ENCODE results near the gene SLC12A4.
"Not testable (repeated sequence)": the region's sequence is repeated elsewhere in the genome, so short reads cannot be mapped to it uniquely, and the experiment has no call there.

The SLC12A4 gene

DNA sequence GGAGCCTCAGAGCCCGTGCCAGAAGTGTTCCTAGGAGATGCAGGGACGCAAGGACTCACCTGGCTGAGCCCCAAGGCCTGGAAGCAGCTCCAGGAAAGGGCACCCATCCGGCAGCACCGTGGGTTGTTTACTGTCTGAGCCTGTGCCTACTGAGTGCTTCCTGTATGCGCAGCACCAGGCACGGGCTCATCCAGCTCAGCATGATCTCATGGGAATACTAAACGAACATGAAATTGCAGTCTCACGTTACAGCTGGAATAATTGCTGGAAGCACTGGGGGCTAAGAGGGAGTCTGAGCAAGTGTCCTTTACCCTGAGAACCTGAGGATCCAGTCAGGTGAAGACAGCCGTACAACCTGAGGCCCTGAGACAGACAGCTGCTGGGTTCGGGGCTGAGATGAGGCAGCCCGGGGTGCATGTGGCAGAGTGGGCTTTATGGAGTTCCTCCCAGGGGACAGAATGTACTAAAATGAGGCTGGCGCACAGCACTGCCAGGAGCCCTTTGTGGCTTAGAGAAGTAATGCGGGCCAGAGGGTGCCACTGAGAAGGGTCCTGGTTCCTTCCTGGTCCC lies 42.2 kb downstream of the SLC12A4 start:
- DNase-seq (ENCODE audit: low spot score): no peak

DNA sequence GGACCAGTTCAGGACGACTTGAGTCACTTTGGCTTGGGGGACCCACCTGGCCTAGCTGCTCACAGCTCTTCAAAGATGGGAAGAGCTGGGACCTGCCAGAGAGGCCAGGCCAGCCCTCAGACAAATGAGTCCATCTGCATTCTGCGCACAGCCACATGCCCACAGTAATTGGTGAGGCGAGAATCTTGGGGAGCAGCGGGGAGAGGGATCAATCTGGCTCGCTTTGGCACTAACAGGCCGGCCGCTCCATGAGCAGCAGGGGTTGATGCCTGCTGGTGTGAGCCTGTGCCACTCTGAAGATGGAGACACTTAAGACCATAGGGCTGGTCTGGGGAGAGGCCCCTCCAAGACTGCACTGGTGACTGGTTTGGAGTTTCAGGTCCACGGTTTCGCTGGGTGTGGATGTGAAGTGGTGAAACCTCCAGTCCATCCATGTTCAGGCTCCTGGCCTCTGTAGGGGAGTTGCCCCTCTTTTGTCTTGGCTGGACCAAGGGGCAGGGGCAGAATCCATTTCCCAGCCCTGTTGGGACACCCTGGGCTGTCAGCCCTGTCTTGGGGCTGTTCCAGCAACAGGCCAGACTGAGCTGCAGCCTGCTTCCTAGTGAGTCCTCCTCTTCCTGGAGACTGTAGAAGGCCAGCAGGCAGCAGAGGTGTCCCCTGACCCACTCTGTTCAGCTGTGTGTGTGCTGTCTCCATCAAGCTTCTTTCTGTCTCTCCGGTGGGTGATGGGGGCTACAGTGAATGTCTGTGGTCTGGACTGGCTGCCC lies 44.1 kb downstream of the SLC12A4 start:
- no peak for DNase-seq (ENCODE audit: low spot score)

DNA sequence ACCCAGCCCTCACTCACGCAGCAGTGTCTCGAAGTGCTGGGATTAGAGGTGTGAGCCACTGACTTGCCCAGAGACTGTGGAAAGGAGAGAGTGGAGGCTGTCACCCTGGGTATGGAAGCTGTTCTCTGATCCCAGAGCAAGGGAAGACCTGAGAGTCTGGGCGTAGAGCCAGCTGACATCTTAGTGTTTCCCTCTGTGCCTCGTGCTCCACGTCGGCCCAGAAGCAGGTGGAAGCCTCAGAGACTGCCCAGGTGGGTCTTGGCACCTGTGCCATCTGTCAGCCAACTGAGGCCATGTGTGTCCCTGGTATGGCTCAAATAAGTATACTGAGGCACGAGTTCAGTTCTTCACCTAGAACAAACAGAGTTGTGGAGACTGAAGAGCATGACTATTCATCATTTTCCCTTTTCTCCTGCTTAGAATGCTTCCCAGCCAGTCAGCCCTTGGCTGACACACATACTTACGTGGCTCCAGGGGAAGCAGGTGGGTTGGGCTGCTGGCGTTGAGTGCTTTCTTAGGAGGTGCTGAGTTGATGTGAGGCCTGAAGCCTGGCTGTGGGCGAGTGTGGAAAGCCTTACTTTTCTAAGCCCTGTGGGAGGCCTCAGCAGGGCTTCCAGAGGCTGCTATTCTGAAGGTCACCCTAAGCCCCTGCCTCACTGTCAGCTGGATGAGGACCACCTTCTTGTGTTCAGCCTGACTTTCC lies 44.9 kb downstream of the SLC12A4 start:
- DNase-seq (ENCODE audit: low spot score): no peak

DNA sequence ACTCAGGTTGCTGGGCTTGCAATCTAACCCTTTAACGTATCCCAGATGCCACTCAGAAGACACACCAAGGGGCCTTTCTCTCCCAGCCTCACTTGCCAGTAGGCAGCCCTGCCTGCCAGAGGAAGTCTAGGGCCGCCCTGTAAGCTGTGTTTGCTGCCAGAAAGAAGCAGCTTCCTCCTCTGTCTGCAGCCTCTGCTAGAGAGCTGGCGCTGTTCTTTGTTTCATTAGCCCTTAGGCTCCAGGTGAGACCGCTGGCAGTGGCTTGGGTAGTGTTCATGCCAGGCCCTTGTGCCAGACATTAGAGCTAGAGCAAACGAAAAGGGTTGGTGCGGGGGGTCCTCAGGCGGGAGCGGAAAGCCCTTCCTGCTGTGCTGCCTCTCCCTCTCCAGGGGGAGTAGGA lies 45.7 kb downstream of the SLC12A4 start:
- no peak for DNase-seq (ENCODE audit: low spot score)

DNA sequence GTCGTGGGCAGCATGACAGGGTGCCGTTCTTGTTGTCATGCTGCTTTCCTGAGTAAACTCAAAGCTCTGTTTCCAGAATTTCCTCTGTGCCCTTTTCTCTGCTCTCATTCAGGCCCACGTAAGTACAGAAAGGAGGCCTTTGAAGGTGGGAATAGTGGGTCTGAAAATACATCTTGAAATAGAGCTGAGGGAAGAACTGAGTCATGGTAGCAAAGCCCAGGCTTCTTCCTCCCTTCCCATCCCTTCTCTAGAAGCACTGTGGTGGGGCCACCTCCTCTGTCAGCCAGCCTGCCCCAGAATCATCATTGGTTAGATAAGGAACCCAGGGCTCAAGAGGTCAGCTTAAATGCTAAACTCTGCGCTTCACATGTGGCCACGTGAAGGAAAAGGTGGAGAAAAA lies 46.2 kb downstream of the SLC12A4 start:
- DNase-seq (ENCODE audit: low spot score): no peak

DNA sequence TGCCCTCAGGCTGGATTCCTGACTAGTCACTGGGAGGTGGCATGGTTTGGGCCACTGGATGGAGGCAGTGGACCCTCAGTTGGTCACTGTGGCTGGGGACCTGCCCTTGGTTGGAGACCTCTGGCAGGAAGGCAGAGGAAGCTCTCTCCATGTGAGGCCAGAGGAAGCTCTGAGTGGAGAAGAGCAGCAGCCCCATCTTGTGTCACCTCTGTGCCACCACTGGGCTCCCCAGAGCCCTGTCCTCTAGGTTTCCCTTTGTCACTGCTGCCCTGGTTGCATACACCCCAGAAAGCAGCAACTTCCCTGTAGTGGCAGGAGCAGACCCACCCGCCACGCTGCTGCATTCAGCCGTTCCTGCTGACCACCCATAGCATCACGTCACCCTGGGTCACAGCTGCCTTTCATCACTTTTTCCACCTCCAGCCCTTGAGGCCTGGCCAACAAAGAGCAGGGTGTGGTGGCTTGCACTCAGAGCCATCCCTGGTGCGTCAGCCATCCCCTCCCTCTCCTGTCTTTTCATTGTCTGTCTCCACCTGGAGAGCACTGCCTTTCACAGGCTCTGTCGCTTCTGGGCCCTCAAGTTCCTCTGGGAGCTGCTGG lies 48.7 kb downstream of the SLC12A4 start:
- DNase-seq (ENCODE audit: low spot score): peak; percentile 62

DNA sequence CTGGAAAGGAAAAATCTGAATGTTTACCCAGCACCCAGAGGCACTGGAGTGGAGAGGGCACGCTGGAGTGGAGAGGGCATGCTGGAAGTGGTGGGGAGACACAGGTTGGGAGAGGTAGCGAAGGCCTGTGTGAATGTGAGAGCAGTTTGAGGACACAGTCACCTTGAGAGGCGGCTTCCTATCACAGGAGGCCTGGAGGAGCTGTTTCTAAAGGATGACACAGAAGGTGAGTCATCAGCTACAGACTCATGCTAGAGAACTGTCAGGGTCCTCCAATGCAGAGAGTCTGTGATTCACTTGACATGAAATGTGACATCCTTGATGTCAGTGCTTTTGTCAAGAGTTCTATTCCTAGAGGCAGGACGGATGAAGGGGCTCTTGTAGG lies 50.6 kb downstream of the SLC12A4 start:
- DNase-seq (ENCODE audit: low spot score): peak; percentile 91

DNA sequence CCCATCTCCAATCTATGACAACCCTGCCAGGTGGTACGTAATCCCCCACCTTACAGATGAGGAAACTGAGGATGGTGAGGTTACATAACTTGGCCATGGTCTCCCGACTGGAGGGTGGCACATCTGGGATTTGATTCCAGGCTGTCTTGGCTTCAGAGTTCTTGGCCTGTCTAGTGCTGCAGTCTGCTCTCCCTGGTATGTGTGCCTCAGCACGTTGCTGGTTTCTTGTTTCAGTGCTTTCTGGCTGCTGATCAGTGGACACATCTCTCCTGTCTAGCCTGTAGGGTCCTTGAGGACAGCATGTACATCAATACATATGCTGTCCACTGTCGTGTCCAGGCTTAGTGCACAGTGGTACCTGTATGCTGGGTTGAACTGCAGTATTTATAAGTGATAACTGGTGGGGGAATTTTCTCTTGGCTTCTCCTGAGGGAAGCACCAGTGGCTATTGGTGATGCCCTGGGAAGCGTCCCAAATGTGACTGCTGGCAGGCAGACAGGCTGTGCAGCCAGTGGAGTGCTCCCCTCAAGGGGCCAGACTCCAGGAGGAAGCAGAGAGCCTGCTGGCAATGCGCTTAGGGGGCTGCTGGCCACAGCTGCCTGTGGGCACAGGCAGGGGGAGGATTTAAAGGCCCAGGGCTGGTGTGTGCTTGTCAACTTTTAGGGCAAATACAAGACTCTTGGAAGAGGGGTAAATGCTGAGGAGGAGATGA lies 51.1 kb downstream of the SLC12A4 start:
- DNase-seq (ENCODE audit: low spot score): peak; percentile 45

DNA sequence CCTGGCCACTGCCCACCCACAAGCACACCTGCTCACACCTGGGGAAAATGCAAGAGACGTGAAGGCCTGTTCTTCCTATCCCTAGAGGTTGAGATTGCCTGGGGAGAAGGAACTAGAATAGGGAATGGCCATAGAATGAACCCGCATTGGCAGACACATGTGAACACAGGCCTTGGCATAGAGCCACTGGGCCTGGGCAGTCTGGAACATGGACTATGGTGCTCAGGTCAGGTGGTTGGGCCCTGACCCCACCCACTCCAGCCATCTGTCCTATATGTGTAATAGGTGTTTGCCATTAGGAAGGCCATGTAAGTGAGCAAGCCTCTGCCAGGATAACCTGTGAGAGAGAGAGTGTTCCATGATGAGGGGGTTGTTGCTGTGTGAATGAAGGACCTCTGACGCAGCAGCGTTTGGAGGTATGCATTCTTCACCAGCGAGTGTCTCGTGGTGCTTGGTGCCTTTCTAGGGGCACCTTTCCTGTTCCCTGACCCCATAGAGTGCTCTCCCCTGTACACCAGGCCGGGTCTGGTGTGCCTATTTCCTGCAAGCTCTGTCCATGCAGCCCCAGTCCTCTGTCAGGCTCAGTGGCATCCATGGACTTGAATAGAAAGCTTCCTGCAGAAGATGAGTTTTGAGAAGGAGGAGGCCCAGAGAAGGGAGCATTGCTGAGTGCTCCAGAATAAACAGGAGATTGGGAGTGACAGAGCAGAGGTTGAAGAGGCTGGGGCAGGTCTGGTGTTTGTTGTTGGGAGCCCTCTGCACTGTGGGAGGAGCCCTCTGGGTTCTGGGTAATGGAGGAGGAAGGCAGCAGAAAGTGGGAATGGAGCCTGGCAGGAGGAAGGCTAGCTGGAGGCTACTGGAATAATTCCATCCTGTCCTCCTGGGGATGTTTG lies 52.4 kb downstream of the SLC12A4 start:
- no peak for DNase-seq (ENCODE audit: low spot score)

DNA sequence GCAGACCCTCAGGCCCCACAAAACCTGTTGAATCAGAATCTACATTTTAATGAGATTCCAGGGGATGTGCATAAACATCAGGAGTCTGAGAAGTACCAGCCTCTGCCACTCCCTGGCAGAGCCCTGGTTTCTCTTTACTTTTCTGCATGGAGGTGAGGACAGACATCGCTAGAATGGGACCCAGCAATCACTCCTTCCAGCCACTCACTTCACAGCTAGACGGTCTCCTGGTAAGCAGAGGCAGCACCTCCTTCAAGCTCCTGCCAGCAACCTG lies 53.0 kb downstream of the SLC12A4 start:
- DNase-seq (ENCODE audit: low spot score): not testable (repeated sequence)

DNA sequence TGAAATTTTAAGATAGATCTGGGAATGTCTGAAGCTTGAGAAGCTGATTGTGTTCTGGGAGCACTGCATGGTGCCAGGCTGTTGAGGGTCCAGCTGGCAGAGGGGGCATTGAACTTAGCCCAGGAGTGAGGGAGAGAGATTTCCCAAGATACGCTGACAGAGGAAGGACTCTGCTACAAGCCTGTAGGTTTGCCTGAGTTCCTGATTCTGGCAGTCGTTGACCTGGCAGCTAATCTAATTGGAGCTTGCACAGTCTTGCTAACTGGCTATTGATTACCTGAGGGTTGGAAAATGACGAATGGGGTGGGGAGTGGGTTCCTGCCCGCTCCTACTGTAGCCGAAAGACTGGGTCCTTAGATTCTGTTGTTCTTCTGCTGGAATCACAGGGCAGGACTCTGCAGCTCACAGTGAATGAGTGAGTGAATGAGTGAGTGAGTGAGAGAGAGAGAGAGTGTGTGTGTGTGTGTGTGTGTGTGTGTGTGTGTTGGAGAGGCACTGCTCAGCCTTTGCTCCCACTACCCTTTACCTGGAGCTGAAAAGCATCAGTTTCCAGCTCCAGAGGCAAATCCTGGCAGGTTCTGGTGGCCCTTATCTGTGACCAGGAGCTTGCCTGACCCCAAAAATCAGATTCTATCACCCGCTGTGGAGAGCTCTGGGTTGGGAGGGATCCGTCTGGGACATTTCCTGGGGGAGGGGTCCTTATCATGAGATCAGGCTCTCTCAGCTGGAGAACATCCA lies 53.5 kb downstream of the SLC12A4 start:
- no peak for DNase-seq (ENCODE audit: low spot score)

DNA sequence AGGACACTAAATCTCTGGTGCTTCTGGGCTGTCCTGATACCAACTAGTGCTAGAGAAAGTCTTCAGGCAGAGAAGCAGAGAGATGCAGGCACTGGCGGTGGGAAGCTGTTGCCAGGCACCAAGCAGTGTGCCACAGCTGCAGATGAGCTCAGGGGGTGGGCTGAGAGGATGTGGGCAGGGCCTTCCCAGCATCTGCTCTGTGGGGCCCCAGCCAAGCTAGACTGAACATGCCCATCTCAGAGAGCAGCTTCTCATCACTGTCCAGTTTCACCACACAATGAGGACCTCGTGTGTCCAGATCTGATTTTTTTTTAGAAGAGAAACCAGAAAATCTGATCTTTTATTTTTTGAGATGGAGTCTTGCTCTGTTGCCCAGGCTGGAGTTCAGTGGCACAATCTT lies 58.3 kb downstream of the SLC12A4 start:
- DNase-seq (ENCODE audit: low spot score): peak; percentile 74

DNA sequence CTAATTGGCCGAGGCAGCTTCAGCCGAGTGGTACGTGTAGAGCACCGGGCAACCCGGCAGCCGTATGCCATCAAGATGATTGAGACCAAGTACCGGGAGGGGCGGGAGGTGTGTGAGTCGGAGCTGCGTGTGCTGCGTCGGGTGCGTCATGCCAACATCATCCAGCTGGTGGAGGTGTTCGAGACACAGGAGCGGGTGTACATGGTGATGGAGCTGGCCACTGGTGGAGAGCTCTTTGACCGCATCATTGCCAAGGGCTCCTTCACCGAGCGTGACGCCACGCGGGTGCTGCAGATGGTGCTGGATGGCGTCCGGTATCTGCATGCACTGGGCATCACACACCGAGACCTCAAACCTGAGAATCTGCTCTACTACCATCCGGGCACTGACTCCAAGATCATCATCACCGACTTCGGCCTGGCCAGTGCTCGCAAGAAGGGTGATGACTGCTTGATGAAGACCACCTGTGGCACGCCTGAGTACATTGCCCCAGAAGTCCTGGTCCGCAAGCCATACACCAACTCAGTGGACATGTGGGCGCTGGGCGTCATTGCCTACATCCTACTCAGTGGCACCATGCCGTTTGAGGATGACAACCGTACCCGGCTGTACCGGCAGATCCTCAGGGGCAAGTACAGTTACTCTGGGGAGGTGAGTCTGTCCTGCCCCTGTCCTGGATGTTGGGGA lies 59.2 kb downstream of the SLC12A4 start:
- no peak for DNase-seq (ENCODE audit: low spot score)

DNA sequence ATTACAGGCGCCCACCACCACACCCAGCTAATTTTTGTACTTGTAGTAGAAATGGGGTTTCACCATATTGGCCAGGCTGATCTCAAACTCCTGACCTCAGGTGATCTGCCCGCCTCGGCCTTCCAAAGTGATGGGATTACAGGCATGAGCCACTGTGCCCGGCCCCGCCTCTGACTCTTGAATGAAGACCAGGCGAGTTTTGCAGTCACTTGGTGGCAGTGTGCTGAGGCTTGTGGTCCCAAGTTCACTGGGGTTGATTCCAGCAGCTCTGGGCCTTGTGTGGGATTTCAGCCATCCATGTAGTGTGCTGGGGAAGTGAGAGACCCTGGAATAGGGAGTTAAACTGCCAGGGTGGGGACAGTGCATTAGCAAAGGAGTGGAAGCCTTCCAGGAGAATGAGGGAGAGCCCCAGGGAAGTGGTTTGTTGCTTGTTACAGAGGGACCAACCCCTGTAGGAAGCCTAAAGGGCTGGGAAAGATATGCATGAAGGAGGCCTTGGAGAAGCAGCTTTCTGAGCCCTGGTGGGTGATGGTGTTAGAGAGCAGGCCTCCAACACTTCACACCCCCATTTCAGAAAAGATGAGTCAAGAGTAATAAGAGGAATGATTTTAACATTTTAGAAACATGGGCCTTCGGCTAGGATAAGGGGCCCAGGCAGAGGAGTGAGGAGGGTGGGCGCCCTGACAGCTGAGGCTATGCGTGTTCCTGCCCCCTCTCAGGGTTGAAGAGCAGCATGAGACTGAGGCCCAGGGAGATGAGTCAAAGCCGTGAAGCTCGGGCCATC lies 60.8 kb downstream of the SLC12A4 start:
- no peak for DNase-seq (ENCODE audit: low spot score)

DNA sequence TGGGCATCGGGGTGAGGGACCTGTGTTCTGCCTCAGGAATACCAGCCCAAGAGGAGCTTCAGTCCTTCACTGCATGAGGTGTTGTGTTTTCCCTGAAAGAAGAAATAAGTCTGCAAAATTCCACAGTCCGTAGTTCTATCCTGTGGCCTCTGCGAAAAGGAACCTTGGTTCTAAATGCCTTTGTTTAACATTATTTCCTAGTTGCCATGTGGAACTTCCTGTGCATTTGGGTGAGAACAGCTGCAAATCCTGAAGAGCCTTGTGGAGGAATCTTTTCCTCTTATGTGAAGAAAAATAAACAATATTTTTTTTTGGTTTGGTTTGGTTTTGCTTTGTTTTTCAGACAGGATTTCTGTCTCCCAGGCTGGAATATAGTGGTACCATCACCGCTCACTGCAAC lies 65.6 kb downstream of the SLC12A4 start:
- no peak for DNase-seq (ENCODE audit: low spot score)

DNA sequence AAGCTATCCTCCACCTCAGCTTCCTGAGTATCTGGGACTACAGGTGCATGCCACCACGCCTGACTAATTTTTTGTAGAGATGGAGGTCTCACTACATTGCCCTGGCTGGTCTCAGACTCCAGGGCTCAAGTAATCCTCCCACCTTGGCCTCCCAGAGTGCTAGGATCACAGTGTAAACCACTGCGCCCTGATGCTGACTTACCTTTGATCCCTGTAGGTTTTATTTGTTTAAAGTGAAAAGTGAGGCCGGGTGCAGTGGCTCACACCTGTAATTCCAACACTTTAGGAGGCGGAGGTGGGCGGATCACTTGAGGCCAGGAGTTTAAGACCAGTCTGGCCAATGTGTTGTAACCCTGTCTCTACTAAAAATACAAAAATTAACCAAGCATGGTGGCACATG lies 66.7 kb downstream of the SLC12A4 start:
- no peak for DNase-seq (ENCODE audit: low spot score)

DNA sequence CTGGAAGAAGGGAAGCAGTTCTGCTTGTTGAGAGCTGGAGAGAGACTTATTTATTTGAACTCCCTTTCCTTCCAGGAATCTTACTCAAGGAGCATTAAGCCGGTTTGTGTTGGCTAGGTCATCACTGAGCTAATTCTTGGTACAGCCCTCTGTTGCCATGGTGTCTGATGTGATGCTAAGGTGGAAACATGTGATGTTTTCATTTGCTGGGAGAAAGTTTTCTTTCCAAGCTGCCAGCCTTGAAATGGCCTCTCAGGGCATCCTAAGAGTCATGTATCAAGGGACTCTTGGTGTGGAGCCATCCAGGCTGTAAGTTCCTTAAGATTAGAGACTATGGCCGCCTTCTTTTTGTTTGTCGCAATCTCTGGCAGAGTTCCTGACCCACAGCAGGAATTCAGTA lies 71.2 kb downstream of the SLC12A4 start:
- peak; percentile 19 for DNase-seq (ENCODE audit: low spot score)

DNA sequence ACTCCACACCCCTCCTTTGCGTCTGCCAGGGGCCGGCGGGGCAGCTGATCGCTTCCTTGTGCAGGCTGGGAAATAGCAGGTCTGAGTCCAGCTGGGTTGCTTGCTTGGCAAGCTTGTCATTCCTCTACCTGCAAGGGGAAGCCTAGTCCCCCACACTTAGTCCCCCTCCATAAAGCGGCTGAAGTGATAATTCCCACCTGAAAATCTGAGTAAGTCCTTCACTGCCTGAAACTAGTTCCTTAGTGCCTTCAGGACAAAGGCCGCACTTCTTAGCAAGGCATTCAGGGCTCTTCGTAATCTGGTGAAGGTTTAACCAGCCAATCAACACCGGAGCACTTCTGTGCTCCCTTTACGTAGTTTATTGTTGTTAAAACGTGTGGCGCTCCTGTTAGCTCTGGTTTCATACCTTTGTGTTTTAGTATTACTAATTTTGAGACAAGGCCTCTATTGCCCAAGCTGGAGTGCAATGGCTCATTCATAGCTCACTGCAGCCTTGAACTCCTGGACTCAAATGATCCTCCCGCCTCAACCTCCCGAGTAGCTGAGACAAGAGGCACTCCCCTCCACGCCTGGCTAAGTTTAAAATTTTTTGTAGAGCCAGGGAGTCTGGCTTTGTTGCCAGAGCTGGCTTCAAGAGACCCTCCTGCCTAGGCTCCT lies 74.6 kb downstream of the SLC12A4 start:
- DNase-seq (ENCODE audit: low spot score): peak; percentile 27
